G401 (cell line): ENCODE data around the gene IGSF21. TPM values are rescaled to one million over a fixed set of nuclear protein-coding genes. Genes with fewer than 3 reads are reported as not detected.

Experiments used
- DNase-seq: peaks from one replicate; pipeline ENCODE4 v3.0.0-alpha.2; 2015; ENCODE audit warnings: low spot score
- in situ Hi-C: cut with HindIII; loops from 2 replicates; pipeline ENCODE4 v1.10.0; 2016; ENCODE audit warnings: low sequenced_read_pairs, mixed read lengths
- total RNA-seq: library from RNA; depleted of rRNA; stranded (reverse); fragments of >200 nt; shearing (Covaris generic); gene quantifications from 2 replicates; pipeline ENCODE4 v1.2.3, GENCODE V29; 2014; rRNA removed

Gene IGSF21
- not detected in 2 replicates for total RNA-seq

DNA sequence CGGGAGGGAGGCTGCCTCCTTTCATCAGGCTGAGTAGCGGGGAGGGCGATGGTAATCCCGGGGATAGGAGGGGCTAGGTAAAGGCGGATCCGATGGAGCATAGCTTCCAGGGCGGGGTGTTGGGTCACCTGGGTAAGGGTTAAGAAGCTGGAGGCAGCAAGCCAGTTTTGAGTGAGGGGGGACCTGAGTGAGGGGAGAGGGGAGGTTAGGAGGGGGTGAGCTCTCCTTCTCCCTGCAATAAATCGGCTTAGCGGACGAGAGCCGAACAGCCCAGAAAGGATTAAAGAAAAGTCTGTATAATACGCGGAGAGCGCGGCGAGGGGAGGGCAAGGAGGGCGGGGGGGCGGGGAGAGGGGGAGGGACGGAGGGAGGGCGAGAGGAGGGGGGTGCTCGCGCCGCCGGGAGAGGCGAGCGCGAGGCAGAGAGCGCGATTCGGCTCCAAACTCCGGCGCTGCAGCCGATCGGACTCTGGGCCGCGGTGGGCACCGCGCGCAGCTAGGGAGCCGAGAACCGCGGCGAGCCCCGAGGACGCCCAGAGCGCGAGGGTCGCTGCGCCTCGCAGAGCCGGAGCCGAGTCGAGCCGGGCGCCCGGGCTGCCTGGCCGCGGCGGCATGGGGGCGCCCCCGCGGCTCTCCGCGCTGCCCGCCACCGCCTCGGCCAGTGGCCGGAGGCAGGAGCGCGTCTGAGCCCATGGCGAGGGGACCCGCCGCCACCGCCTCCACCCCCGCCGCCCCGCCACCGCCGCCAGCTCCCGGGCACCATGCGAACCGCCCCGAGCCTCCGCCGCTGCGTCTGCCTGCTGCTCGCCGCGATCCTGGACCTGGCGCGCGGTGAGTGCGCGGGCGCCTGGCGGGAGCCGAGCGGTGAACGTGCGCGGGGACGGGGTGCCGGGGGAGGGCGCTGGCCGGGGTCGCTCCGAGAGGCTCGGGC lies at the start of gene IGSF21:
IGSF21 (plus strand) TSS at position 430 of the 930 bp plus-strand sequence; CDS start at position 761, 331 bp downstream.
- in situ Hi-C loops = no loop called here
- peak; percentile 79 for DNase-seq

DNA sequence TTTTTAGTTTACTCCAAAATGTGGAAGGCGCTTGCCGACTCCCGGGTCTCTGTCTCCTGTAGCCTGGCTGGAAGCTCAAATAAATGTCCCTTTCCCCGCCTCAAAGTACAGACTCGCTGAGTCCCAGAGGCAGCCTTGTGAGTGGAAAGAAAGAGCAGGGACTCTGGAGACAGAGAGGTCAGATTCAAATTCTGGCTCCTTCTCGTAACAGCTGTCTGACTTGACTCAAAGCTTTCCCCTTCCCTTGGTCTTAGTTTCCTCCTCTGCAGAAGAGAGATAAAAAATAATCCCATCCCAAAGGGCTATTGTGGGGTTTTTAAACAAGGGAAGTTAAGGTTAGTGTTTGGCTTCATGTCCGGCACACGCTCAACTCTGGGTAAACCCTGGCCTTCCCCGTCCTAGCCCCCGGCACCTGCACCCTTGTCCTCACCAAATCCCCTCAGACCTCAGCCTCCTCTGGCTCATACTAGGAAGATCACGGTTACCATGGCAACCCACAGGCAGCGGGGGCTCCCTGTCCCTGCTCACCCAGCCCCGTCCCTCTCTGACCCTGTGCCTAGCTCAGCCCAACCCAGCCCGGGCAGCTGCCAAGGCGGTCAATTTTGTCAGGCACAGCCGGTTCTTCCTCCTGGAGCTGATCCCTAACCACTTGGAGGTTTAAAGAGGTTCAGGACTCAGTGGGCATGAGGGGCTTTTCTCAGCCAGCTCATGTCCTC lies 49.2 kb upstream of the IGSF21 start:
- DNase-seq = no peak
- in situ Hi-C loops = no loop called here

DNA sequence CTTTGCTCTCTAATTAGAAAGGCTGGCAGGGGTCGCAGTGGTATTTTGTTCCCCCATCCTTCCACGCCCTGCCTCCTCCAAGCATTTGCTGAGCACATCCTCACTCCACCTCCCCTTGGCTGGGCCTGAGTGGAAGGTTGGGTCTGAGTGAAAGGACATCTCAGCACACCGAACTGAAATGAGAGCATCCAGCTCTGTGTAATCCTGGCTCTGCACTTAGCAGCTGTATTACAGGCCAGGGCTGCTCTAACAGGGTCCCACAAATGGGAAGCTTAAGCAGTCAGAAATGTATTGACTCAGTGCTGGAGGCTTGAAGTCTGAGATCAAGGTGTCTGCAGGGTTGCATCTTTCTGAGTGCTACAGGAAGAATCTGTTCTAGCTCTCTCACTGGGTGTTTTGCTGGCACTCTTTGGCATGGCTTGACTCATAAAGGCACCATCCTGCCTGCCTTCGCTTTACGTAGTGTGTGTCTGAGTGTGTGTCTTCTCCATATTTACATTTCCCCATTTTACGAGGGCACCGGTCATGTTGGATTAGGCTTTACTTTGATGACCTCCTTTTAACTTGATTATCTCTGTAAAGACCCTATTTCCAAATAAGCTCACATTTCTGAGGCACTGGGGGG lies 48.5 kb upstream of the IGSF21 start:
- no peak for DNase-seq
- in situ Hi-C loops = no loop called here

DNA sequence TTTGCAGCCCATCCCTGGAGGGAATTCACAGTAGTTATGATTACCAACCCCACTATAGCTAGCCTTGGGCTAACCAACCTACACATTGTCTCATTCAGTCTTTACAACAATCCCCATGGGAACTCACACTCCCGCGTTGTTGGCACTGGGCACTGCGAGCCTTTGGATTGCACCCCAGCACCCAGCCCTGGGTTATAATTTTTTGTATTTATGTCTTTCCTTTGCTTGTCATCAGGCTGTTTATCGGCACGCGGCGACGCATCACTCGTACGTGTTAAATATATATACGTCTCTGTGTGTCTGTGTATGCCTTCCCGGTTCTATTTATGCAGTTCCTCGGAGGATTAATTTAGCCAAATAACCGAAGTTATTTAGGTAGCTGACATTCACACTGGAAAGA lies 47.2 kb upstream of the IGSF21 start:
- in situ Hi-C loops = no loop called here

DNA sequence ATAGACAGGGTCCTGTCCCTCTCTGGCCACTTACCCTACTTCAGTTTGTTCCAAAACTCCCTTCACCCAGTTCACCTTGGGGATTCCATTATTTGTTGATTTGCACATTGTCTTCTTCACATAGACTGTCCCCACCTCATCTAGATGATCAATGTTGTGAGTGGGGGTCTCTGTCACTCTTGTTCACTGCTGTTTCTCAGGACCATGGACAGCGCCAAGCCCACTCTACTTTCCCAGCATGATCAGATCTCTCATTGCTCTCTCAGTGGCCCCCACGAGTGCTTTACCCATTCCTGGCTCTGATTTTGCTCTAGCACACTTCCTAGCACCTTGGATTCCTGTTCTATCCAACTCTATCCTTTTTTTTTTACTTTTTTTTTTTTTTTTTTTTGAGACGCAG lies 45.4 kb upstream of the IGSF21 start:
- no peak for DNase-seq
- in situ Hi-C loops = no loop called here

More for the DNA sequence above, 47.2 kb upstream of the IGSF21 start:
- no peak for DNase-seq

DNA sequence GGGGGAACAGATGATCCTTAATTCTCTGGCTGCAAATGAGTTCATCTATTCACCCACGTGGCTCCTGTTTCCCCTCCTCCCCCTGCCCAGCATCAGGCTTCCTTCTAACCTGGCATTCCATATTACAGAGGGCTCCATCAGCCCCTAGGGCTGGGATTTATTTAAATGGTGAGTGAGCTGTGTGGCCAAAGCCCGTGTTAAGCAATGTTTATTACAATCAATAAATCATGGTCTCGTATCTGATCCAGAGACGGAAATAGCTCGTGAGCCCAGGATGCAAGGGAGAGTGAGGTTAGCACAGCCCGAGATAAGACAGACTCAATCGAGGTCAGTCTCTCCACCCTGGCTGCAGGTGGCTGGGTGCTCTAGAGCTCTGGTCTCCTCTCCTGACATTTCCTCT lies 43.1 kb upstream of the IGSF21 start:
- no peak for DNase-seq

DNA sequence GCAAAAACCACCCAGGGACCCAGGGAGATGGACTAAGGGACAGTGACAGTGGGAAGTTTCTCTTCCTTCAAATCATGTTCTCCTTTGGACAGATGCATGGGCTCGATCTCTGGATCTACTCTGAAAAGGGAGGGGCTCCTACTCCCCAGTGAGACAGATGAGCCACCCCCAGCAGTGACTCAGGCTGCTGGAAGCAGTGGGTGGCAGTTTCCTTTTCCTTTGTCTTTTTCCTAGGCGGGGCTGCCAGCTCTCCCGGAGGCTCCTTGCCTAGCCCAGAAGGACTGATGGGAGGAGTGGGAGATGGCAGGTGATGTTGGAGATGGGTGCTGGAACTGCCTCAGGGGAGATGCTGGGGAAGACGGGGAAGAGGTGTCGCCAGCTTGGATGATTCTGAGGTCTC lies 41.0 kb upstream of the IGSF21 start:
- DNase-seq = no peak
- in situ Hi-C loops = no loop called here

More for the DNA sequence above, 43.1 kb upstream of the IGSF21 start:
- in situ Hi-C loops = no loop called here

DNA sequence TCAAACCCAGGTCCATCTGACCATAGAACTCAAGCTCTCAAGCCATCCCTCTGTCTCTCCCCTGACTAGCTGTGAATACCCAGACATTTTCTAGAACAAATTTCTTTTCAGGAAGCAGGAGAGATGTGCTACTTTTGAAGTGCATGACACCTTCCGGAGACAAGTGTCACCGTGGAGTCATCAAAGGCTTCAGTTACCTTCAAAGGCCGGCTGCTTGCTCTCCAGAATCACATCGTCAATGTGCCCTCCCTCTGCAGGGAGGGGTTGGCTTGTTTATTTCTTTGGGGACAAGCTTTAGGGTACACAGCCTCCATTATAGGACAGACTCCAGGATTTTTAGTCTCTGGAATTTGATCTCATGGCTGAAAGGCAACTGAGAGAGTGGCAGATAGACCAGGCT lies 37.7 kb upstream of the IGSF21 start:
- no peak for DNase-seq
- in situ Hi-C loops = no loop called here

DNA sequence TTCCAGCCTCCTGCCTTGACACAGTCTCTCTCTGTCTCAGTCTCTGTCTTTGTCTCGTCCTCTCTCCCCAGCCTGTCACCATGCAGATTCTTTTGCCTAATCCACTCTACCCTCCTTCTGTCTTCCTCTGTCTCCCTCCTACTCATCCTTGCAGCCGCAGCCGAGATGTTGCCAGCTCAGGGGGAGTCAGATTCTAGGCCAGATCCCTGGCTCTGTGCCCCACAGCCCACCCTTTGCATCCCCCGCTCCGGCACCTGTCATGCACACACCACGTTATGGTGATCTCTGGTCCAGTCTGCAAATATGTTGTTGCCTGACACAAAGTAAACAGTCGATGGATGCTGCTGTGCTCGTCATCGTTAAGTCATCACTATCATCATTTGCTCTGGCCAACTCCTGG lies 35.5 kb upstream of the IGSF21 start:
- DNase-seq = no peak
- in situ Hi-C loops = no loop called here

DNA sequence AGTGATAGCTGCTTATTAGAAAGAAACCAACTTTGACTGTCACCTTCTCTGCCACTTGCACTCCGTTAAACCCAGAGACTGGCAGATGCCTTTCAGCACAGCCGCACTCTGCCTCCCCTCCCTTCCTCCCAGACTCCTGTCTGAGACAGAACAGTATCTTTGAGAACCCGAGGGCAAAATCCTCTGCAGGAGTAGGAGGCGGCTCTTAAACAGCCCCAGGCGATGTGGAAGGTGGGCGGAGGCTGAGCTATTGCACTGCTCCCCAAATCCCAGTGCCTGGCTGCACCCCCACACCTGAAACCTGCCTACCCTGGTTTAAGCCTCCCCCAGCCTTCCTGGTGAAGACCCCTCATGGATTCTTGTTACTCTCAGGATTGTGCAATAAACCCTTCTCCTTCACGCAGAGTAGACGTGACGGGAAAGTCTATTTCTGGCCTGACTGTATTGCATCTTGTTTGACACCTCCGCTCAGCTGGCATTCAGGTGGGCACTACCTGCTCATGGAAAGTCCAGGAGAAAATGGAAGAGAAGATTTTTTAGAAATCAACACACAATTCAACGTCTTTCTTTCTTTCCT lies 34.4 kb upstream of the IGSF21 start:
- DNase-seq = no peak
- in situ Hi-C loops = no loop called here

DNA sequence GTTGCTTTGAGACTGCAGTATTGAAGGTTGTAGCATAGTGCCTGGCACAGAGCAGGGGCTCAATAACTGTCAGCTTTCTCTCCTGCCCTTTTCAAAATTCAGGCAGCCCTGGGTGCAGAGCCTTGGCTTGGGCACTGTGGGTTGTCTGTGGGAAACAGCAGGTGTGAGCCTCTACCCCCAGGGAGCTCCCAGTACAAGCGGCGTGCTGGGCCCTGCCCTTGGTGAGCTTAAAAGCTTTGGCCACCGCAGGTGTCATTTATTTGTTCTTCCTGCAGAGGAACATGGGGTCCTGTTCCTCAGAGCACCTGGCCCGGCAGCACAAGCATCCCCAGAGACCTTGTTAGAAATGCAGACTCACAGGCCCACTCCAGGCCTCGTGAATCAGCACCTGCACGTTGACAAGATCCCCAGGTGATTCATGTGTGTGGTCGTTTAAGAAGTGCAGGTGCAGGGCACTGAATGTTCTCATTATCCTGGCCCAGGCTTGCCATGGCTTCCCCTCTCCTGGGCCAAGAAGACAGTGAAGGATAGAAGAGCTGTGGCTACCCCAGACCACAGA lies 29.9 kb upstream of the IGSF21 start:
- DNase-seq = no peak
- in situ Hi-C loops = no loop called here

DNA sequence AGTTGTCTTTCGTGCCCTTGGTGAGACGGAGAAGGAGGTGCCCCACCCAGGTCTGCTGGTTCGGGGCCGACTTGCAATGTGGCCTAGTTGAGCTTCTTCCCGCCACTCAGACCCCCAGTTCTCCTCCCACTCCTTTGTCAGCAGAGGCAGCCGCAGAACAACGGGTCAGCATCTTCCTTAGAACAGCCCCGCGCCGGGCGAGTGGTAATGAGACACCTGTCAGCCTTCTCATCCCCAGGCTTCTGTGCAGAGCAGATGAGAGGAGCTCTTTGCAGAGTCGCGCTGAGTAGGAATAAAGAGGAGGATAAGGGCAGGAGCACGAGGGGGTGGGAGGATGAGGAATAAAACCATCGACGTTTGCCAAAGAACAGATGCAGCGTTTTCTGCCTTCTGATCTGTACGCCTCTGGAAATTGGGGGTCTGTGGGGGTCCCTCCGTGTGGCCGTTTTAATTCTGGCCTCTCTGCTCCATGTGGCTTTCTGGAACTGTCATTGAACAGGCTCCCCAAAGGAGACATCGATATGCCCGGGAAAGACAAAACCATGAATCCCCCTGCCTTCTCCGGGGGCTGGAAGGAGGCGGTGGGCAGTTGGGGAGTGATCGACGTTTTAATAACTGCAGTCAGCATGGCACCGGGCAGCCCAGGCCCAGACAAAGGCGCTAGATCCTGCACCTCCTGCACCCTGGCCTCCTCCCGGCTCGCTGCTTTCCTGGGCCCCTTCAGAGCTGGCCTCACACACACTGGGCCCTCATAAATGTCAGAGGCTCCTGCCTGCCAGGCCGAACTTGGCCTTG lies 27.5 kb upstream of the IGSF21 start:
- DNase-seq = no peak
- in situ Hi-C loops = no loop called here

DNA sequence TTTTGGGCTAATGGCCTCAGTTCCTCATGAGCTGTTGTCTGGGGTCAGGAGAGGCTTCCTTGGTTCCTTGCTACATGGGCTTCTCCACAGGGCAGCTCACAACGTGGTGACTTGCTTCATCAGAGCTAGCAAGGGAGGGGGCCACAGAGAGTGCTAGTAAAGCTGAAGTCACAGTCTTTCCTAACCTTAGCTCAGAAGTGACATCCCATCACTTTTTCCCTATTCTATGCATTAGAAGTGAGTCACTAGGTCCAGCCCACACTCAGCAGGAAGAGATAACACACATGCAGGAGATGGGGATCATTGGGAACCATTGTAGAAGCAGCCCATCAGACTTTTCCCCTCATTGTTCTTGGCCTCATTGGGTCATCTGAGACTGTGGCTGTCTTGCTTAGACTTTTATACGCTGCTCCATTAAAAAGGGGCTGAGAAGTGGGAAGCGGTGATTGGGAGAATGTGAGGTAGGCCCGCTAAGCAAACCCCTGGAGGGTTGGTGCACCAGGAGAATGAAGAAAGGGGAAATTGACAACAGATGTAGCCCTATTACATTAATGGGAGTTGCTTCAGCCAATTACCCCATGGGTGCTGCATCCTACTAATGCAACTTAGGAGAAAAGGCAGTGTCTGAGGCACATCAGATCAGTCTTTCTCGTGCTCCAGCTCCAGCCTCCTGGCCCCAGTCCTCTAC lies 22.1 kb upstream of the IGSF21 start:
- no peak for DNase-seq
- in situ Hi-C loops = no loop called here

DNA sequence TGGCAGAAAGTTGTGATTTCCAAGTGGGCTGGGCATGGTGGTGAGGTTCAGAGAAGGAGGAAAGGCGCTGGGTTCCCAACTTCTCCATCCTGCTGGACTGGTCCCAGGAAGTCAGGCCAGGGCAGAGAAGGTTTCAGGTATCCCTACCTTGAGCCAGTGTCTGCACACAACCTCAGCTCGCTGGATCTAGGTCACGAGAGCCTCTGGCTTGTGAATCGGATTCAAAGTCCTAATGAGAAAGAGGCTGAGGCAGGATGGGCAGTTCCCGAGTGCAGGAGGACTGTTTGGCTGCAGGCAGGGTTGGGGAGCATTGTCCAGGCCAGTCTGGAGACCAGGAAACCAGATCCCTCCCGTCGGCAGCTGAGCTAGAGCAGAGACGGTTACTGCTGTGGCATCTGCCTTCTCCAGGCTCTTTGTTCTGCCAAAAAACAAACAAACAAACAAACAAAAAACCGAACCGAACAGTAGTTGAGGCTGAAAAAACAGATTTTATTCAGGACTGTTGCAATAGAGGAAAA lies 19.5 kb upstream of the IGSF21 start:
- DNase-seq = peak; percentile 42
- in situ Hi-C loops = no loop called here

DNA sequence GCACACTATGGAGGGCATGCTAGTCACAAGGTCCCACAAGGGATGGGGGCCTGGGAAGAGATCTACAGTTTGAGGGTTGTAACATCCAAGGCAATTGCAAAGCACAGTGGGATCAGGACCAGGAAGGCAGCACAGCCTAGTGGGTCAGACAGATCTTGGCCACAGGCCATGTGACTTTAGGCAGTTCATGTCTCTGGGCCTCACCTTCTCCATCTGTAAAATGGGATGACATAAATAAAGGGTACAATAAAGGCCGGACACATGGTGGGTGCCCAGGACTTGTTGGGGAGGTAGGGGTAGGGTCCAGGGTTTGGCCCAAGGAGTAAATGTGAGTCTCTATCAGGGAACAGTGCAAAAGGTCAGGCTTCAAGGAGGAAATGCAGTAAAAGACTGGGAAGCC lies 18.1 kb upstream of the IGSF21 start:
- in situ Hi-C loops = no loop called here
- DNase-seq = no peak

DNA sequence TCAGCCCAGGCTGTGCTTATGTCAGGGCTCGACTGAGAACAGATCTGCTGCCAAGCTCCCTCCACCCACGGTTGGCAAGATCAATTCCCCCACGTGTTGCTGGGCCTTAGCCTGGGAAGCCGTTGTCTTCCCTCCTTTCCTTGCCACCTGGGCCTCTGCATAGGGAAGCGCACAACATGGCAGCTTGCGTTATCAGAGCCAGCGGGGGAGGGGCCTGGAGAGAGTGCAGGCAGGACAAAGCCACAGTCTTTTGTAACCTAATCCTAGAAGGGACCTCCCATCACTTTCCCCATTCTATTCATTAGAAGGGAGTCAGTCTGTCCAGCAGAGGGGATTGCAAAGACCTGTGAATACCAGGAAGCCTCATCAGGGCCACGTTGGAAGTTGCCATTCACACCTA lies 17.0 kb upstream of the IGSF21 start:
- in situ Hi-C loops = no loop called here
- no peak for DNase-seq

DNA sequence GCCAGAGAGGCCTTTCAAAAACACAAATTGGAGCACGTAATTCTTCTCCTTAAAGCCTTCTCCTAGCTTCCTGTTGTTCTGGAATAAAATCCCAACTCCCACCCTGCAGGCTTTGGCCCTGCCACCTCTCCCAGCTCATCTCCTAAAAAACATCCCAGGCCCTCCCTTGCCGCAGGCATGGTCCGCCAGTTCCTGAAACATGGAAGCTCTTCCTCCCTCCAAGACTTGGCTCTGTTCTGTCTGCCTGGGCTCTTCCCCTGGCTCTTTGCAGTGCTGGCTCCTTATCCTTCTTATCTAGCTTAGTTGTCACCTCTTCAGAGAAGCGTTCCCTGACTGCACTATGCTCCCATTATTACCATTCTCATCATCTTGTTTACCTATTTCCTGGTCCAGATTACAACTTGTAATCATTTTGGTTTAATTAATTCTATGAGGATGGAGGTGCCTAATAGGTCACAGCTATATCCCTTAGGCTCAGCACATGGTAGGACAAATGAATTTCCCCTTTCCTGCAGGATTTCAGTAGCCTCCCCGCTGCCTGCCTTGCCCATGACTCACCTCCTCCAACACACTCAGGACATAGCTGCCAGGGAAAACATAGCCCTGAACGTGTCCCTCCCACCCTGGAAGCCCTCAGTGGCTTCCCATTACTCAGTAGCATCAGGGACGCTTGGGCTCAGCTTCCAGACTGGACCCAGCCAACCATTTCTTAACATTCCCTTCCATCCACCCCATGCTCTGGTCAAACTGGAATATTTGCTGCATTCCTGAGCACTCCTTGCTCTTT lies 15.7 kb upstream of the IGSF21 start:
- in situ Hi-C loops = no loop called here
- no peak for DNase-seq
